HL-60 (cell line): ENCODE data around the gene ZNF420.

Experiments
- DNase-seq, 2 experiments: peaks; one replicate each; pipeline ENCODE4 v3.0.0-alpha.2; 2010 to 2020; ENCODE audit warnings: low read depth in 1 of 2, low spot score in 1 of 2
- H3K27ac ChIP-seq: fragments of 250-450 bp; sonication (Bioruptor Pico); replicated peaks from 2 replicates; pipeline ENCODE4 v1.5.1; 2020; ENCODE audit warnings: mild to moderate bottlenecking, moderate library complexity
- H3K27me3 ChIP-seq: fragments of 250-450 bp; sonication (Bioruptor Pico); 2 replicates; pipeline ENCODE4 v1.5.1; 2021; ENCODE audit warnings: mild to moderate bottlenecking, moderate library complexity; ENCODE audit not compliant: insufficient read depth, poor library complexity, severe bottlenecking
- H3K4me3 ChIP-seq: replicated peaks from 2 replicates; pipeline ENCODE4 v1.5.1; 2011; ENCODE audit warnings: mild to moderate bottlenecking, control low read depth, low read length; ENCODE audit not compliant: insufficient read depth
- GABPA ChIP-seq: IDR thresholded peaks from 2 replicates; pipeline ENCODE4 v1.6.1; 2012; ENCODE audit warnings: low read depth
- POLR2AphosphoS5 ChIP-seq: IDR thresholded peaks from 2 replicates; pipeline ENCODE4 v1.6.1; 2012; ENCODE audit warnings: low read depth
- SPI1 ChIP-seq: IDR thresholded peaks from 2 replicates; pipeline ENCODE4 v1.6.1; 2012; ENCODE audit warnings: low read depth, mild to moderate bottlenecking, borderline replicate concordance
- TF ChIP-seq, protein P1 (sequence below): IDR thresholded peaks from 2 replicates; pipeline ENCODE4 v1.6.1; 2012; ENCODE audit warnings: low read depth; ENCODE audit not compliant: insufficient replicate concordance
- TF ChIP-seq, protein P2 (sequence below): IDR thresholded peaks from one replicate; pipeline ENCODE4 v1.5.1; 2011; ENCODE audit warnings: low read length, control low read depth, inconsistent platforms; ENCODE audit not compliant: insufficient read depth

ZNF420 gene

DNA sequence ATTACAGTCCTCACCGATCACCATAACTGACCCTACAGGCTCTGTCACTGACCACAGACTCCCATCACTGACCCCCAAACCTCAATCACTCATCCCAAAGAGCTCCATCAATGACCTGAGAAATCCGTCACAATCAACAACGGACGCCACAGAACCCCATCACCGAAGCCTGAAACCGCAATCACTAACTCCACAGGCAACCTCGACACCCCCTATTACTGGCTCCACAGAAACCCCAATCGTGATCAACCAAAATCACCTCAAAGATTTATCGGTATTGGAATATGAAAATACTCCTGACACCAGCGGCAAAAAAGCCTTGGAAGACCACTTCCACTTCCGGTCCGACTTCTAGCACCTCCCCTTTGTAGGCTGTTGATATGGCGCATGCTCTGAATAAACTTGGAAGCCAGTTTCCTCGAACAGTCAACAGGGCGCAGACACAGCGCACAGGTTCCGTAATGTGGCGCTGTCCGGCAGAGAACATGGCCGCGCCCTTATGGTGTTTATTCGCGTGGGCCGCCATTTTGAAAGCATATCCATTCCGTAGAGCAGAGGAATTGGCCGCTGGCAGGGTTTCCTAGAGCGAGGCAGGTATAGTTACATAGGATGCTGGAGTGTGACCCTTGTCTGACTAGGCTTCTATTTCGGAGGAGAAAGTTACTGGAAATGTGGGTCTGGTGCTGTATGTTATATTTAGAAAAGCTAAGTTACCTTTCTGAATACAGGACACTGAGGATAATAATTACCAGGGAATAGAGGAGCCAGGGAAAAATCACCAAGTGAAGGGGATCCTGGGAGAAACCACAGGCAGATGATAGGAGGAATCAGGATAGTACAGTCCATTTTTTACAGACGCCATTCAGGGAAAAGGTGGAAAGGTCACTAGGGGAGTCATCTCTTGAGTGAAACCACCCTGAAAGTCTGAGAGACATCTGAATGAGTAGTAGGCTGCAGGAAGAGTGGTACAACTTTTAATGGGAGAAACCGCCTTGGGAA lies 94.4 kb downstream of the ZNF420 start, which contains the start of gene ZNF585A:
TSS of gene ZNF585A (minus strand) at position 328 of the 999 bp plus-strand sequence. CDS start 2,785 bp downstream, outside the sequence.
- peak within 1 kb of the TSS; percentile 84 for H3K4me3 ChIP-seq
- H3K27me3 ChIP-seq, result no peaks in the 10 kb centered on the region
- H3K27ac ChIP-seq, result peak within 1 kb of the TSS; percentile 60
- DNase-seq, result peak; percentile 94 to 96
- TF ChIP-seq, protein P1, sequence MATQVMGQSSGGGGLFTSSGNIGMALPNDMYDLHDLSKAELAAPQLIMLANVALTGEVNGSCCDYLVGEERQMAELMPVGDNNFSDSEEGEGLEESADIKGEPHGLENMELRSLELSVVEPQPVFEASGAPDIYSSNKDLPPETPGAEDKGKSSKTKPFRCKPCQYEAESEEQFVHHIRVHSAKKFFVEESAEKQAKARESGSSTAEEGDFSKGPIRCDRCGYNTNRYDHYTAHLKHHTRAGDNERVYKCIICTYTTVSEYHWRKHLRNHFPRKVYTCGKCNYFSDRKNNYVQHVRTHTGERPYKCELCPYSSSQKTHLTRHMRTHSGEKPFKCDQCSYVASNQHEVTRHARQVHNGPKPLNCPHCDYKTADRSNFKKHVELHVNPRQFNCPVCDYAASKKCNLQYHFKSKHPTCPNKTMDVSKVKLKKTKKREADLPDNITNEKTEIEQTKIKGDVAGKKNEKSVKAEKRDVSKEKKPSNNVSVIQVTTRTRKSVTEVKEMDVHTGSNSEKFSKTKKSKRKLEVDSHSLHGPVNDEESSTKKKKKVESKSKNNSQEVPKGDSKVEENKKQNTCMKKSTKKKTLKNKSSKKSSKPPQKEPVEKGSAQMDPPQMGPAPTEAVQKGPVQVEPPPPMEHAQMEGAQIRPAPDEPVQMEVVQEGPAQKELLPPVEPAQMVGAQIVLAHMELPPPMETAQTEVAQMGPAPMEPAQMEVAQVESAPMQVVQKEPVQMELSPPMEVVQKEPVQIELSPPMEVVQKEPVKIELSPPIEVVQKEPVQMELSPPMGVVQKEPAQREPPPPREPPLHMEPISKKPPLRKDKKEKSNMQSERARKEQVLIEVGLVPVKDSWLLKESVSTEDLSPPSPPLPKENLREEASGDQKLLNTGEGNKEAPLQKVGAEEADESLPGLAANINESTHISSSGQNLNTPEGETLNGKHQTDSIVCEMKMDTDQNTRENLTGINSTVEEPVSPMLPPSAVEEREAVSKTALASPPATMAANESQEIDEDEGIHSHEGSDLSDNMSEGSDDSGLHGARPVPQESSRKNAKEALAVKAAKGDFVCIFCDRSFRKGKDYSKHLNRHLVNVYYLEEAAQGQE, result no peak
- TF ChIP-seq GABPA, result peak; percentile 75
- TF ChIP-seq, protein P2, sequence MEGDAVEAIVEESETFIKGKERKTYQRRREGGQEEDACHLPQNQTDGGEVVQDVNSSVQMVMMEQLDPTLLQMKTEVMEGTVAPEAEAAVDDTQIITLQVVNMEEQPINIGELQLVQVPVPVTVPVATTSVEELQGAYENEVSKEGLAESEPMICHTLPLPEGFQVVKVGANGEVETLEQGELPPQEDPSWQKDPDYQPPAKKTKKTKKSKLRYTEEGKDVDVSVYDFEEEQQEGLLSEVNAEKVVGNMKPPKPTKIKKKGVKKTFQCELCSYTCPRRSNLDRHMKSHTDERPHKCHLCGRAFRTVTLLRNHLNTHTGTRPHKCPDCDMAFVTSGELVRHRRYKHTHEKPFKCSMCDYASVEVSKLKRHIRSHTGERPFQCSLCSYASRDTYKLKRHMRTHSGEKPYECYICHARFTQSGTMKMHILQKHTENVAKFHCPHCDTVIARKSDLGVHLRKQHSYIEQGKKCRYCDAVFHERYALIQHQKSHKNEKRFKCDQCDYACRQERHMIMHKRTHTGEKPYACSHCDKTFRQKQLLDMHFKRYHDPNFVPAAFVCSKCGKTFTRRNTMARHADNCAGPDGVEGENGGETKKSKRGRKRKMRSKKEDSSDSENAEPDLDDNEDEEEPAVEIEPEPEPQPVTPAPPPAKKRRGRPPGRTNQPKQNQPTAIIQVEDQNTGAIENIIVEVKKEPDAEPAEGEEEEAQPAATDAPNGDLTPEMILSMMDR, result no peak
- TF ChIP-seq POLR2AphosphoS5, result 0 out of 2 replicates have a peak, but pooled peaks have one; percentile 23
- peak; percentile 42; the same call in 1 of the 2 replicates for TF ChIP-seq SPI1
